Esophagus muscularis mucosa (tissue), 3 donors: ENCODE data around the gene C17orf58.

Source experiments
- CTCF ChIP-seq, 3 experiments: fragments of 200-600 bp in 2 of 3; fragments of 450-650 bp in 1 of 3; sonication (generic) in 2 of 3; IDR thresholded peaks; one replicate each; pipeline ENCODE4 v1.5.1; 2017 to 2019; ENCODE audit warnings: antibody characterized with exemption in 3 of 3, mild to moderate bottlenecking in 2 of 3, moderate library complexity in 1 of 3
- POLR2A ChIP-seq: fragments of 450-650 bp; IDR thresholded peaks from one replicate; pipeline ENCODE4 v1.6.1; 2017; ENCODE audit warnings: antibody characterized with exemption, moderate library complexity, mild to moderate bottlenecking, low read depth

- TF ChIP-seq CTCF (IDR thresholded peaks at IDR 0.05): no peak
- no peak for TF ChIP-seq POLR2A
Measured at GRCh38 chr17:67999291-67999911, 3.1 kb upstream of the C17orf58 start.
